Endothelial cell of umbilical vein (primary cell): ENCODE data around the gene TPK1.

Experiments
- POLR2A ChIP-seq: IDR thresholded peaks from 2 replicates; pipeline ENCODE4 v1.6.1; 2012; ENCODE audit warnings: low read depth, mild to moderate bottlenecking, control low read depth, low read length
- POLR2AphosphoS5 ChIP-seq: IDR thresholded peaks from 2 replicates; pipeline ENCODE4 v1.6.1; 2012; ENCODE audit warnings: low read depth, mild to moderate bottlenecking, control low read depth, low read length, moderate library complexity; ENCODE audit not compliant: insufficient read depth
- TF ChIP-seq, protein P1 (sequence below), 2 donors: IDR thresholded peaks; 1 replicate in 1 of 2; 2 replicates in 1 of 2; pipeline ENCODE4 v1.5.1; 2011; ENCODE audit warnings: low read length in 2 of 2, mild to moderate bottlenecking in 2 of 2, moderate library complexity in 2 of 2, control low read depth in 1 of 2, inconsistent platforms in 1 of 2, low read depth in 1 of 2; ENCODE audit not compliant: insufficient read depth in 1 of 2; ENCODE audit errors: extremely low read depth in 1 of 2

DNA sequence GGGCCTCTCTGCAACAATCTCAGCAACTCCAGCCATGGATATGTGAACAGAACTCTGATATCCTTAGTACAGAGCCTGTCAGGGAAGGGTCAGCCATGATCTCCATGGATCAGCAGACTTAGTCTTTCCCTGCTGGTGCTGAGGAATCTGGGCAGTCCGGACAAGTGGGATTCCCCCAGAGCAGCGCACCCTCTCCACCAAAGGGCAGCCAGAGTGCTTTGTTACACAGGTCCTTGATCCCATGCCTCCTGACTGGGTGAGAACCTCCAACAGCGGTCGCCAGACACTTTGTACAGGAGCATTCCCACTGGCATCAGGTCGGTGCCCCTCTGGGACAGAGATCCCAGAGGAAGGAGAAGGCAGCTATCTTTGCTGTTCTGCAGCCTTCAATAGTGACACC, 38.9 kb downstream of the TPK1 start:
- TF ChIP-seq, protein P1, sequence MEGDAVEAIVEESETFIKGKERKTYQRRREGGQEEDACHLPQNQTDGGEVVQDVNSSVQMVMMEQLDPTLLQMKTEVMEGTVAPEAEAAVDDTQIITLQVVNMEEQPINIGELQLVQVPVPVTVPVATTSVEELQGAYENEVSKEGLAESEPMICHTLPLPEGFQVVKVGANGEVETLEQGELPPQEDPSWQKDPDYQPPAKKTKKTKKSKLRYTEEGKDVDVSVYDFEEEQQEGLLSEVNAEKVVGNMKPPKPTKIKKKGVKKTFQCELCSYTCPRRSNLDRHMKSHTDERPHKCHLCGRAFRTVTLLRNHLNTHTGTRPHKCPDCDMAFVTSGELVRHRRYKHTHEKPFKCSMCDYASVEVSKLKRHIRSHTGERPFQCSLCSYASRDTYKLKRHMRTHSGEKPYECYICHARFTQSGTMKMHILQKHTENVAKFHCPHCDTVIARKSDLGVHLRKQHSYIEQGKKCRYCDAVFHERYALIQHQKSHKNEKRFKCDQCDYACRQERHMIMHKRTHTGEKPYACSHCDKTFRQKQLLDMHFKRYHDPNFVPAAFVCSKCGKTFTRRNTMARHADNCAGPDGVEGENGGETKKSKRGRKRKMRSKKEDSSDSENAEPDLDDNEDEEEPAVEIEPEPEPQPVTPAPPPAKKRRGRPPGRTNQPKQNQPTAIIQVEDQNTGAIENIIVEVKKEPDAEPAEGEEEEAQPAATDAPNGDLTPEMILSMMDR (IDR thresholded peaks at IDR 0.05; ENCODE audit: extremely low read depth in 1 of 2, insufficient read depth in 1 of 2, low read depth in 1 of 2, low read length in 2 of 2): no peak
- no peak for TF ChIP-seq POLR2A
- no peak for TF ChIP-seq POLR2AphosphoS5
